ENCODE measurements around the gene APBA2.

- TF ChIP-seq, protein P1, sequence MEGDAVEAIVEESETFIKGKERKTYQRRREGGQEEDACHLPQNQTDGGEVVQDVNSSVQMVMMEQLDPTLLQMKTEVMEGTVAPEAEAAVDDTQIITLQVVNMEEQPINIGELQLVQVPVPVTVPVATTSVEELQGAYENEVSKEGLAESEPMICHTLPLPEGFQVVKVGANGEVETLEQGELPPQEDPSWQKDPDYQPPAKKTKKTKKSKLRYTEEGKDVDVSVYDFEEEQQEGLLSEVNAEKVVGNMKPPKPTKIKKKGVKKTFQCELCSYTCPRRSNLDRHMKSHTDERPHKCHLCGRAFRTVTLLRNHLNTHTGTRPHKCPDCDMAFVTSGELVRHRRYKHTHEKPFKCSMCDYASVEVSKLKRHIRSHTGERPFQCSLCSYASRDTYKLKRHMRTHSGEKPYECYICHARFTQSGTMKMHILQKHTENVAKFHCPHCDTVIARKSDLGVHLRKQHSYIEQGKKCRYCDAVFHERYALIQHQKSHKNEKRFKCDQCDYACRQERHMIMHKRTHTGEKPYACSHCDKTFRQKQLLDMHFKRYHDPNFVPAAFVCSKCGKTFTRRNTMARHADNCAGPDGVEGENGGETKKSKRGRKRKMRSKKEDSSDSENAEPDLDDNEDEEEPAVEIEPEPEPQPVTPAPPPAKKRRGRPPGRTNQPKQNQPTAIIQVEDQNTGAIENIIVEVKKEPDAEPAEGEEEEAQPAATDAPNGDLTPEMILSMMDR (conservative IDR thresholded peaks at IDR 0.05; ENCODE audit: low read length), result no peak
- no peak for TF ChIP-seq EZH2phosphoT487 (IDR thresholded peaks at IDR 0.05; ENCODE audit: borderline replicate concordance, low read depth, low read length)
Observed at GRCh38 chr15:28959326-28959725, 73.6 kb downstream of the APBA2 start.

All from OCI-LY7 (cell line).